Panc1 (cell line): ENCODE measurements around the gene GLS.
"Not testable (repeated sequence)": the region's sequence is repeated elsewhere in the genome, so short reads cannot be mapped to it uniquely, and the experiment has no call there.

Experiments
- CTCF ChIP-seq: fragments of 450-650 bp; IDR thresholded peaks from 2 replicates; pipeline ENCODE4 v1.5.1; 2017; ENCODE audit warnings: mild to moderate bottlenecking
- POLR2AphosphoS5 ChIP-seq: IDR thresholded peaks from 2 replicates; pipeline ENCODE4 v1.6.1; 2012; ENCODE audit warnings: mild to moderate bottlenecking, low read depth, low read length, moderate library complexity
- SIN3A ChIP-seq: IDR thresholded peaks from 2 replicates; pipeline ENCODE4 v1.6.1; 2012; ENCODE audit warnings: low read depth, mild to moderate bottlenecking, low read length, moderate library complexity, borderline replicate concordance; ENCODE audit not compliant: insufficient read depth

- TF ChIP-seq POLR2AphosphoS5, SIN3A, CTCF: not testable (repeated sequence)
Observed at GRCh38 chr2:190873451-190873850, 7.2 kb upstream of the GLS start.
